ENCODE results near the gene OXLD1.

The OXLD1 gene

GRCh38 chr17:81648013-81648706 is 18.2 kb downstream of the OXLD1 start:
- H3K4me3 ChIP-seq (ENCODE audit: low read depth, low read length): no peak overlapping the region
- TF ChIP-seq CTCF (IDR thresholded peaks at IDR 0.05; ENCODE audit: borderline replicate concordance, insufficient read depth, low read depth, low read length): no peak

- no peak overlapping the region for H3K4me3 ChIP-seq (ENCODE audit: low read depth, low read length)
- no peak for TF ChIP-seq CTCF (IDR thresholded peaks at IDR 0.05; ENCODE audit: borderline replicate concordance, insufficient read depth, low read depth, low read length)
These were observed 18.8 kb downstream of the OXLD1 start for GRCh38 chr17:81647640-81648012.

- no peak for TF ChIP-seq CTCF (IDR thresholded peaks at IDR 0.05; ENCODE audit: borderline replicate concordance, insufficient read depth, low read depth, low read length)
- no peak overlapping the region for H3K4me3 ChIP-seq (ENCODE audit: low read depth, low read length)
These were observed 19.4 kb downstream of the OXLD1 start for GRCh38 chr17:81646869-81647600.

- no peak overlapping the region for H3K4me3 ChIP-seq (ENCODE audit: low read depth, low read length)
- no peak for TF ChIP-seq CTCF (IDR thresholded peaks at IDR 0.05; ENCODE audit: borderline replicate concordance, insufficient read depth, low read depth, low read length)
These were observed 21.1 kb downstream of the OXLD1 start for GRCh38 chr17:81644976-81645952.

GRCh38 chr17:81644496-81644895 is 21.9 kb downstream of the OXLD1 start:
- no peak overlapping the region for H3K4me3 ChIP-seq (ENCODE audit: low read depth, low read length)
- no peak for TF ChIP-seq CTCF (IDR thresholded peaks at IDR 0.05; ENCODE audit: borderline replicate concordance, insufficient read depth, low read depth, low read length)

GRCh38 chr17:81641825-81642489 is 24.4 kb downstream of the OXLD1 start:
- no peak overlapping the region for H3K4me3 ChIP-seq (ENCODE audit: low read depth, low read length)
- TF ChIP-seq CTCF (IDR thresholded peaks at IDR 0.05; ENCODE audit: borderline replicate concordance, insufficient read depth, low read depth, low read length): no peak
